Immature natural killer cell (primary cell): ENCODE measurements around the gene DNMT1. TPM values are rescaled to one million over a fixed set of nuclear protein-coding genes. Genes with fewer than 3 reads are reported as not detected.
A peak's percentile ranks its signal among the peaks of the same experiment; 100 is the strongest.

Experiments used
- DNase-seq, 3 donors: peaks; one replicate each; pipeline ENCODE4 v3.0.0; 2022; ENCODE audit warnings: mixed read lengths in 1 of 3
- H3K27ac Mint-ChIP-seq, 6 donors: one replicate each; pipeline ENCODE4 v1.8.0; 2020; ENCODE audit warnings: mixed read lengths in 6 of 6, mild to moderate bottlenecking in 5 of 6, inconsistent platforms in 4 of 6, moderate library complexity in 3 of 6
- H3K27me3 Mint-ChIP-seq, 3 donors: one replicate each; pipeline ENCODE4 v1.8.0; 2020 to 2021; ENCODE audit warnings: low read depth in 3 of 3, mild to moderate bottlenecking in 3 of 3, mixed read lengths in 3 of 3, moderate library complexity in 3 of 3, inconsistent platforms in 1 of 3
- H3K36me3 Mint-ChIP-seq, 3 donors: one replicate each; pipeline ENCODE4 v1.8.0; 2020; ENCODE audit warnings: mixed read lengths in 3 of 3, inconsistent platforms in 2 of 3, mild to moderate bottlenecking in 2 of 3
- H3K4me1 Mint-ChIP-seq, 2 donors: one replicate each; pipeline ENCODE4 v1.8.0; 2020; ENCODE audit warnings: inconsistent platforms in 2 of 2, mild to moderate bottlenecking in 2 of 2, mixed read lengths in 2 of 2, moderate library complexity in 1 of 2
- H3K4me3 Mint-ChIP-seq, 5 donors: one replicate each; pipeline ENCODE4 v1.8.0; 2020; ENCODE audit warnings: mild to moderate bottlenecking in 5 of 5, mixed read lengths in 5 of 5, inconsistent platforms in 3 of 5, moderate library complexity in 3 of 5
- H3K9me3 Mint-ChIP-seq, 6 donors: one replicate each; pipeline ENCODE4 v1.8.0; 2020; ENCODE audit warnings: mild to moderate bottlenecking in 6 of 6, mixed read lengths in 6 of 6, inconsistent platforms in 4 of 6, moderate library complexity in 3 of 6
- polyA plus RNA-seq, 3 donors: library from polyadenylated mRNA; unstranded; fragments of 300-500 nt; fragmentation: Illumina TruSeq; gene quantifications; one replicate each; pipeline ENCODE4 v1.2.3, GENCODE V29; 2021

The DNMT1 gene
- polyA plus RNA-seq, 3 donors from 2014 or later: 21.8 to 162 (median 43.3) TPM

- H3K4me1 Mint-ChIP-seq: peaks cover 0 to 1% of the 10 kb centered on the region in 2 donors
- peaks cover 0 to 6% (median 0%) of the 10 kb centered on the region in 3 donors for H3K27me3 Mint-ChIP-seq
- no peak overlapping the region for H3K27ac Mint-ChIP-seq
- H3K36me3 Mint-ChIP-seq: peaks cover 15 to 44% (median 21%) of the 10 kb centered on the region in 3 donors
- H3K9me3 Mint-ChIP-seq: no peaks in the 10 kb centered on the region
- DNase-seq: no peak
- no peak overlapping the region for H3K4me3 Mint-ChIP-seq
These were observed 35.1 kb downstream of the DNMT1 start for GRCh38 chr19:10159610-10160009.

GRCh38 chr19:10158485-10158884 lies 36.3 kb downstream of the DNMT1 start:
- DNase-seq: no peak
- Mint-ChIP-seq H3K4me3 (no peak overlapping the region), H3K9me3 (no peaks in the 10 kb centered on the region), H3K36me3 (peaks cover 15 to 53% (median 21%) of the 10 kb centered on the region in 3 donors), H3K4me1 (peaks cover 0 to 1% of the 10 kb centered on the region in 2 donors), H3K27ac (no peak overlapping the region), H3K27me3 (peaks cover 0 to 6% (median 0%) of the 10 kb centered on the region in 3 donors)

GRCh38 chr19:10158071-10158470 lies 36.7 kb downstream of the DNMT1 start:
- peaks cover 15 to 51% (median 21%) of the 10 kb centered on the region in 3 donors for H3K36me3 Mint-ChIP-seq
- H3K27ac Mint-ChIP-seq: no peak overlapping the region
- H3K9me3 Mint-ChIP-seq: no peaks in the 10 kb centered on the region
- no peak for DNase-seq
- H3K27me3 Mint-ChIP-seq: peaks cover 0 to 6% (median 0%) of the 10 kb centered on the region in 3 donors
- peaks cover 0 to 1% of the 10 kb centered on the region in 2 donors for H3K4me1 Mint-ChIP-seq
- no peak overlapping the region for H3K4me3 Mint-ChIP-seq

- no peak overlapping the region for H3K27ac Mint-ChIP-seq
- no peaks in the 10 kb centered on the region for H3K9me3 Mint-ChIP-seq
These were observed 38.9 kb downstream of the DNMT1 start for GRCh38 chr19:10155839-10156238.

GRCh38 chr19:10152100-10152499 lies 42.7 kb downstream of the DNMT1 start:
- peaks cover 11 to 59% (median 18%) of the 10 kb centered on the region in 3 donors for H3K36me3 Mint-ChIP-seq
- no peak for DNase-seq
- no peaks in the 10 kb centered on the region for H3K9me3 Mint-ChIP-seq
- H3K27ac Mint-ChIP-seq: peak overlapping the region in 1 of 6 donors; percentile 21
- H3K27me3 Mint-ChIP-seq: peaks cover 0 to 2% (median 0%) of the 10 kb centered on the region in 3 donors
- H3K4me1 Mint-ChIP-seq: no peaks in the 10 kb centered on the region
- H3K4me3 Mint-ChIP-seq: no peak overlapping the region

More at GRCh38 chr19:10155839-10156238, 38.9 kb downstream of the DNMT1 start:
- peaks cover 15 to 64% (median 24%) of the 10 kb centered on the region in 3 donors for H3K36me3 Mint-ChIP-seq
- peaks cover 0 to 6% (median 0%) of the 10 kb centered on the region in 3 donors for H3K27me3 Mint-ChIP-seq
- peaks cover 0 to 1% of the 10 kb centered on the region in 2 donors for H3K4me1 Mint-ChIP-seq
- no peak overlapping the region for H3K4me3 Mint-ChIP-seq
- DNase-seq: no peak

- Mint-ChIP-seq H3K27ac (peak overlapping the region in 2 of 6 donors; percentile 17 to 49), H3K4me1 (no peaks in the 10 kb centered on the region), H3K27me3 (peaks cover 0 to 2% (median 0%) of the 10 kb centered on the region in 3 donors), H3K36me3 (peaks cover 8 to 56% (median 14%) of the 10 kb centered on the region in 3 donors), H3K9me3 (no peaks in the 10 kb centered on the region), H3K4me3 (no peak overlapping the region)
- no peak for DNase-seq
These were observed 43.2 kb downstream of the DNMT1 start for GRCh38 chr19:10151521-10151920.

GRCh38 chr19:10149427-10149826 lies 45.3 kb downstream of the DNMT1 start:
- no peak overlapping the region for H3K27ac Mint-ChIP-seq
- peaks cover 8 to 51% (median 9%) of the 10 kb centered on the region in 3 donors for H3K36me3 Mint-ChIP-seq
- H3K4me3 Mint-ChIP-seq: no peak overlapping the region
- DNase-seq: no peak
- peaks cover 0 to 2% (median 0%) of the 10 kb centered on the region in 3 donors for H3K27me3 Mint-ChIP-seq
- no peaks in the 10 kb centered on the region for H3K9me3 Mint-ChIP-seq
- no peaks in the 10 kb centered on the region for H3K4me1 Mint-ChIP-seq

GRCh38 chr19:10146142-10146541 lies 48.6 kb downstream of the DNMT1 start:
- no peak overlapping the region for H3K4me3 Mint-ChIP-seq
- H3K9me3 Mint-ChIP-seq: no peaks in the 10 kb centered on the region
- no peak for DNase-seq
- peaks cover 13 to 41% (median 13%) of the 10 kb centered on the region in 3 donors for H3K36me3 Mint-ChIP-seq
- H3K27ac Mint-ChIP-seq: no peak overlapping the region
- peaks cover 0 to 4% (median 0%) of the 10 kb centered on the region in 3 donors for H3K27me3 Mint-ChIP-seq
- peaks cover 15 to 17% of the 10 kb centered on the region in 2 donors for H3K4me1 Mint-ChIP-seq

- no peaks in the 10 kb centered on the region for H3K9me3 Mint-ChIP-seq
- no peak overlapping the region for H3K27ac Mint-ChIP-seq
These were observed 49.7 kb downstream of the DNMT1 start for GRCh38 chr19:10145031-10145430.

GRCh38 chr19:10144361-10144760 lies 50.4 kb downstream of the DNMT1 start:
- no peak overlapping the region for H3K4me3 Mint-ChIP-seq
- DNase-seq: no peak
- no peak overlapping the region for H3K27ac Mint-ChIP-seq
- H3K4me1 Mint-ChIP-seq: peaks cover 15 to 17% of the 10 kb centered on the region in 2 donors
- H3K9me3 Mint-ChIP-seq: no peaks in the 10 kb centered on the region
- peaks cover 0 to 4% (median 0%) of the 10 kb centered on the region in 3 donors for H3K27me3 Mint-ChIP-seq
- H3K36me3 Mint-ChIP-seq: peaks cover 13 to 36% (median 13%) of the 10 kb centered on the region in 3 donors

More at GRCh38 chr19:10145031-10145430, 49.7 kb downstream of the DNMT1 start:
- DNase-seq: no peak
- Mint-ChIP-seq H3K36me3 (peaks cover 13 to 41% (median 13%) of the 10 kb centered on the region in 3 donors), H3K27me3 (peaks cover 0 to 4% (median 0%) of the 10 kb centered on the region in 3 donors), H3K4me3 (no peak overlapping the region), H3K4me1 (peaks cover 15 to 17% of the 10 kb centered on the region in 2 donors)

GRCh38 chr19:10143681-10144080 lies 51.1 kb downstream of the DNMT1 start:
- no peaks in the 10 kb centered on the region for H3K9me3 Mint-ChIP-seq
- peaks cover 0 to 2% (median 0%) of the 10 kb centered on the region in 3 donors for H3K27me3 Mint-ChIP-seq
- DNase-seq: no peak
- peak overlapping the region in 5 of 6 donors; percentile 8 to 88 (median 61) for H3K27ac Mint-ChIP-seq
- H3K4me3 Mint-ChIP-seq: no peak overlapping the region
- peaks cover 15 to 17% of the 10 kb centered on the region in 2 donors for H3K4me1 Mint-ChIP-seq
- peaks cover 13 to 38% (median 16%) of the 10 kb centered on the region in 3 donors for H3K36me3 Mint-ChIP-seq

- H3K36me3 Mint-ChIP-seq: peaks cover 12 to 32% (median 13%) of the 10 kb centered on the region in 3 donors
- H3K4me3 Mint-ChIP-seq: peak overlapping the region; percentile 54 to 80 (median 62)
These were observed 51.9 kb downstream of the DNMT1 start for GRCh38 chr19:10142701-10143375.

GRCh38 chr19:10141973-10142372 lies 52.8 kb downstream of the DNMT1 start:
- H3K36me3 Mint-ChIP-seq: peaks cover 8 to 36% (median 13%) of the 10 kb centered on the region in 3 donors
- no peak overlapping the region for H3K4me3 Mint-ChIP-seq
- DNase-seq: no peak
- H3K27ac Mint-ChIP-seq: peak overlapping the region in 3 of 6 donors; percentile 13 to 88 (median 17)
- H3K9me3 Mint-ChIP-seq: no peaks in the 10 kb centered on the region
- peaks cover 15 to 17% of the 10 kb centered on the region in 2 donors for H3K4me1 Mint-ChIP-seq
- H3K27me3 Mint-ChIP-seq: peaks cover 0 to 2% (median 2%) of the 10 kb centered on the region in 3 donors

More at GRCh38 chr19:10142701-10143375, 51.9 kb downstream of the DNMT1 start:
- peak; percentile 39 to 54 (median 45) for DNase-seq
- peaks cover 15 to 17% of the 10 kb centered on the region in 2 donors for H3K4me1 Mint-ChIP-seq
- peaks cover 0 to 2% (median 0%) of the 10 kb centered on the region in 3 donors for H3K27me3 Mint-ChIP-seq
- H3K27ac Mint-ChIP-seq: peak overlapping the region; percentile 64 to 93 (median 91)
- H3K9me3 Mint-ChIP-seq: no peaks in the 10 kb centered on the region

GRCh38 chr19:10141479-10141878 lies 53.3 kb downstream of the DNMT1 start:
- peaks cover 15 to 17% of the 10 kb centered on the region in 2 donors for H3K4me1 Mint-ChIP-seq
- peak overlapping the region in 2 of 6 donors; percentile 30 to 88 for H3K27ac Mint-ChIP-seq
- peaks cover 8 to 34% (median 13%) of the 10 kb centered on the region in 3 donors for H3K36me3 Mint-ChIP-seq
- H3K4me3 Mint-ChIP-seq: no peak overlapping the region
- DNase-seq: no peak
- H3K9me3 Mint-ChIP-seq: no peaks in the 10 kb centered on the region
- H3K27me3 Mint-ChIP-seq: peaks cover 0 to 2% (median 2%) of the 10 kb centered on the region in 3 donors
